Cardiac muscle cell (in vitro differentiated cells and primary cell): ENCODE results near the gene NTN4. TPM values are rescaled to one million over a fixed set of nuclear protein-coding genes. Genes with fewer than 3 reads are reported as not detected.

Source experiments
- DNase-seq, 2 donors: peaks; one replicate each; pipeline versions ENCODE4 v3.0.0 to v3.0.0-alpha.2; 2010 to 2017; ENCODE audit warnings: low read depth in 1 of 2, low spot score in 1 of 2
- H3K27ac ChIP-seq: fragments of 200-600 bp; sonication (generic); 2 replicates; pipeline ENCODE4 v1.5.1; 2016
- H3K27me3 ChIP-seq: fragments of 200-600 bp; sonication (generic); 2 replicates; pipeline ENCODE4 v1.6.0; 2016; ENCODE audit warnings: control low read depth
- H3K36me3 ChIP-seq: fragments of 200-600 bp; sonication (generic); 2 replicates; pipeline ENCODE4 v1.5.1; 2016; ENCODE audit warnings: control low read depth
- H3K4me1 ChIP-seq: fragments of 200-600 bp; sonication (generic); 2 replicates; pipeline ENCODE4 v1.8.1; 2017; ENCODE audit warnings: low read depth, mild to moderate bottlenecking, mixed run types
- H3K4me3 ChIP-seq: fragments of 200-600 bp; sonication (generic); 2 replicates; pipeline ENCODE4 v1.5.1; 2016; ENCODE audit warnings: mild to moderate bottlenecking
- H3K9me3 ChIP-seq: fragments of 200-600 bp; sonication (generic); 2 replicates; pipeline ENCODE4 v1.5.1; 2017; ENCODE audit warnings: low read depth, mild to moderate bottlenecking, control low read depth
- CTCF ChIP-seq: IDR thresholded peaks from 2 replicates; pipeline ENCODE4 v1.5.1; 2012; ENCODE audit warnings: low read depth, mild to moderate bottlenecking, low read length
- polyA plus RNA-seq: library from polyadenylated mRNA; unstranded; fragments of >200 nt; fragmentation: Nextera tagmentation; extraction: Ambion mirVana; gene quantifications from 2 replicates; pipeline ENCODE4 v1.2.1, GENCODE V29; 2016
- total RNA-seq: library from RNA; depleted of rRNA; stranded (reverse); fragments of >200 nt; gene quantifications from 2 replicates; pipeline ENCODE4 v1.2.3, GENCODE V29; 2016

NTN4 gene
- total and polyA plus RNA-seq, 2 experiments from 2014 or later, result 0.86 to 1.4 TPM

- no peak overlapping the region for H3K27ac ChIP-seq
- DNase-seq, result peak; percentile 60 to 68
- no peak for TF ChIP-seq CTCF
- H3K9me3 ChIP-seq, result no peaks in the 10 kb centered on the region
- H3K36me3 ChIP-seq, result no peaks in the 10 kb centered on the region
- H3K4me3 ChIP-seq, result no peak overlapping the region
- H3K27me3 ChIP-seq, result no peaks in the 10 kb centered on the region
- peaks cover 9% of the 10 kb centered on the region for H3K4me1 ChIP-seq
These were observed 115.9 kb downstream of the NTN4 start for GRCh38 chr12:95674631-95675030.

- DNase-seq, result no peak
- Histone ChIP-seq H3K9me3 (no peaks in the 10 kb centered on the region), H3K27ac (no peak overlapping the region), H3K36me3 (no peaks in the 10 kb centered on the region), H3K4me3 (no peak overlapping the region), H3K4me1 (peaks cover 9% of the 10 kb centered on the region), H3K27me3 (no peaks in the 10 kb centered on the region)
- TF ChIP-seq CTCF, result no peak
These were observed 116.4 kb downstream of the NTN4 start for GRCh38 chr12:95674163-95674562.

- Histone ChIP-seq H3K4me3 (no peak overlapping the region), H3K27me3 (no peaks in the 10 kb centered on the region), H3K4me1 (peaks cover 9% of the 10 kb centered on the region), H3K36me3 (no peaks in the 10 kb centered on the region), H3K27ac (no peak overlapping the region), H3K9me3 (no peaks in the 10 kb centered on the region)
- DNase-seq, result no peak
- TF ChIP-seq CTCF, result no peak
These were observed 117.0 kb downstream of the NTN4 start for GRCh38 chr12:95673576-95673975.

GRCh38 chr12:95672166-95672565, 118.4 kb downstream of the NTN4 start:
- peaks cover 9% of the 10 kb centered on the region for H3K4me1 ChIP-seq
- no peaks in the 10 kb centered on the region for H3K9me3 ChIP-seq
- no peak for TF ChIP-seq CTCF
- no peaks in the 10 kb centered on the region for H3K27me3 ChIP-seq
- DNase-seq, result no peak
- no peak overlapping the region for H3K4me3 ChIP-seq
- no peak overlapping the region for H3K27ac ChIP-seq
- no peaks in the 10 kb centered on the region for H3K36me3 ChIP-seq

- no peak for TF ChIP-seq CTCF
These were observed 119.3 kb downstream of the NTN4 start for GRCh38 chr12:95671265-95671664.

GRCh38 chr12:95663525-95663924, 127.0 kb downstream of the NTN4 start:
- Histone ChIP-seq H3K27me3 (peaks cover 17% of the 10 kb centered on the region), H3K9me3 (no peaks in the 10 kb centered on the region), H3K4me1 (no peaks in the 10 kb centered on the region), H3K36me3 (no peaks in the 10 kb centered on the region), H3K4me3 (no peak overlapping the region), H3K27ac (no peak overlapping the region)
- DNase-seq, result peak in 1 of 2 donors; percentile 24
- TF ChIP-seq CTCF, result no peak

More at GRCh38 chr12:95671265-95671664, 119.3 kb downstream of the NTN4 start:
- Histone ChIP-seq H3K27me3 (no peaks in the 10 kb centered on the region), H3K36me3 (no peaks in the 10 kb centered on the region), H3K9me3 (no peaks in the 10 kb centered on the region), H3K4me3 (no peak overlapping the region), H3K4me1 (peaks cover 9% of the 10 kb centered on the region), H3K27ac (no peak overlapping the region)
- no peak for DNase-seq
